Measurements from ENCODE around the gene LPCAT1.

LPCAT1 gene

DNA sequence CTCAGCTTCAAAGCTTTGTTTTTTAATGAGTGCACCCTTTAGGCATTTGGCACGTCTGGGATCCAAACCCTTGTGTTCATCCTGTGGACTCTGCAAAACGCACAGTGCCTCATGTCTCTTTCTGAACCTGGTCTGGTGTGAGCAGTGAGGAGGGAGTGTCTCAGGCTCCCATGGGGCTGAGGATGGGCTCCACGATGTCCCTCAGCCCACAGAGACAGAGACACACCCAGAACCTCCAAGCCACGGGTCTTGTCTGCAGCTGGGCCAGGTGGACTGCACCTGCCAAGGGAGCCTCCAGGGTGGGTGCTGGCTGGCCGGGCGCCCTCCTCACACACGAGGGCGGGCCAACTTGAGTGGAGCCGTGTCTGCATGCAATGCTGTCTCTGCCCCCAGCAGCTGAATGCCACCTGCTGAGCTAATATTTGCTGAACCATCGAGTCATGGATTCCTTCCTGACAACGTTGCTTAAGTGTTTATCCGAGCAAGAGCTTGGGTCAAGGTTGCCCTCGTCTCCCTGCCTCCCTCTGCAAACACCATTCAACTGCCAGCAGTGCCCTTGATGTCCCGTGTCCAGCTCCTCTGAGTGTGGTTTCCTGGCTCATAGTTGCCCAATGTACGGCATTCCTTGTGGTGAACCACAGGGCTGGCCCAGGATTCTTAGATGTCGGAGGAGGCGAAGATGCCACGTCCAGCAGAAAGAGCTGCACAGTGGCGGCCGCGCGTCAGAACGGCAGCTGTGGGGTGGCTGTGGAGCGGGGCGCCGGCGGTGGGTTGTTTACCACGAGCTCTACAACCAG lies 31.4 kb upstream of the LPCAT1 start:
- DNase-seq = no peak

DNA sequence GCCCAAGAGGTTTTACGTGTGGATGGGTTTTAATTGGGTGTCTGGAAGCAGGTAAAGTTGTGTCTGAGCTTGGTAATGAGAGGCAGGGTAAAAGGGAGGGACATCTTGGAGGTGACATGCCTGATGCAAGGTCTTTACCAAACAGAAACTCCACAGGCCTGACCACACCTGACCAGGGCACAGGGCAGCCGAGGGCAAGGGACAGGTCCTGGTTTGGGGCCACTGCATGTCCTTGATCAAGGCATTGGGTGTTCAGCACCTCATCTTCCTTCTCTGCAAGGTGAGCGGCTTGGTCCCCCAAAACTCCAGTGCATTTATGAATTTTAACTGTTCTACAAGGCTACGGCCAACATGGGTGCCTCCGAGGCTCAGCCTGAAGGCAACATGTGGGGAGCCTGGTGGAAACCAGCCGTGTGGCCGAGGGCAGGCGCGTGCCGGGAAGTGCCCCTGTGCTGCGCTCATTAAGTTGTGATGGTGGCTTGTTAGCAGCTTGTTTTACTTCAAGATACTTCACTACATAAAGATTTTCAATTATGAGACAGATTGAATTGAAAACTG lies 30.7 kb upstream of the LPCAT1 start:
- DNase-seq = no peak

DNA sequence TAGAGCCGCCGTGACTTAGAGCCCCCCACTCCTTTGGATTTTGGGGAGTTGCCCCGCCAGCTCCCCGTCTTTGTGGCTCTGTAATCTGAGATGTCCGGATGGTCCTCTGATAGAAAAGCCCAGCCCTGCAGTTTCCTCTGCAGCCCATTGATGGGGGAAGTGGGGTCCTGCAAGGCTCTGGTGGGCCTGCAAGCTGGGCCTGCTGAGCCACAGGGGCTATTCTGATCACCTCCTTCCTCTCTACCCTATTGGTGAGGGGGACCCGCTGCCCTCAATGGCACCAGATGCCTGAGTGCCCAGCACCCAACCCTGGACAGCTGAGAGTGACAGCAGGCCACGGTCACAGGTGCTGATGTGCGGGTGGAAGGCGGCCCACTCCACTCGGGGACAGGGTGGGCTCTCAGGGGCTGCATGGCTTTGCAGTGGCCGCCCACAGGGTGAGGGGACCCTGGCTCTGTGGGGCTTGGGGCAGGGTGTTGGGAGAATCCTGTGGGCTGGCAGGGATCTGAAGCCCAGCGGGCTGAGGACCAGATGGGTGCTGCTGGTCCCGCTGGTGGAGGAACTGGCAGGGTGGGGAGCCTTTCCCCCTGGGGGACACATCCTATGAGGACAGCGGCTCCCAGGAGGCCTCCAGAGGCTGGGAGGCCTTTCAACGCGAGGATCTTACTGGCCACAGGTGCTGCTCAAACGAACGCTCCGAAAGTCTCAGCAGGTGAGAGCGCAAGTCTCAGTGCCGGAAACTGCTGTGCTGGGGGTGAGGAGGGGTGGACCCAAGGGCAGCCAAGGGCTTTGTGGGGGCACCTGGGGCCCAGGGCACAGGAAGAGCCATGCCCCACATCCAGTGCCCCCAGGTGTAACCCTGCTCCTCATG lies 30.0 kb upstream of the LPCAT1 start:
- no peak for DNase-seq

DNA sequence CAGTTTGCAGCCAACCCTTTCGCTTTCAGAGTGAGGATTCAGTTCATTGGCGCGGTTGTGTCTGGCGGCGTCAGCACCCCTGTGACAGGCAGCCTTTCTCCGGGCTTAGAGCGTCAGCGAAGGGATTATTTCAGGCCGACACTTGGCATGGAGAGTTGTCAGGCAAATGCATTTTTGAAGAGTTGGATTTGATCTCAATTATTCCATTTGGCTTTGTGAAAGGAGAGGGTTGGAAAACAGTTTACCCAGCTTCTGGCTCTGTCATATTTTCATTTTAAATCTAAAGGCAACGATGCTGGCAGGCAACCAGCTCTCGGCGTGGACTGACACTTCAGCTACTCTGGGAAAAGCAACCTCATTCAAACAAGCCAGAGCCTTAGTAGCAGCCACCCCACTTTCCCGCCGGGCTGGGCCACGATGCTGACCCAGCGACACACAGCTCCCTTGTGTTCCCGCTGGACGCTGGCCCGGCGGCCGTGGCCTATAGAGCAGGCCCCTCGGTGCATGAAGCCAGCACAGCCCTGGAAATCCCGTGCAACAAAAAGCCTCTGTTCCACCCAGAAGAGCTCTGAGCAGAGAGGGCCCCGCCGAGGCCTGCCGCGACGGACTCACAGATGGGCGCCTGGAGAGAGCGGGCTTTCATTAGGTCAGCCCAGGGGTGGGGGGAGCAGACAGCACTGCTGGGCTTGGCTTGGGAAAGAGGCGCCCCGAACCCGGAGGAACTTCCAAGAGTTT lies 28.9 kb upstream of the LPCAT1 start:
- DNase-seq = no peak

DNA sequence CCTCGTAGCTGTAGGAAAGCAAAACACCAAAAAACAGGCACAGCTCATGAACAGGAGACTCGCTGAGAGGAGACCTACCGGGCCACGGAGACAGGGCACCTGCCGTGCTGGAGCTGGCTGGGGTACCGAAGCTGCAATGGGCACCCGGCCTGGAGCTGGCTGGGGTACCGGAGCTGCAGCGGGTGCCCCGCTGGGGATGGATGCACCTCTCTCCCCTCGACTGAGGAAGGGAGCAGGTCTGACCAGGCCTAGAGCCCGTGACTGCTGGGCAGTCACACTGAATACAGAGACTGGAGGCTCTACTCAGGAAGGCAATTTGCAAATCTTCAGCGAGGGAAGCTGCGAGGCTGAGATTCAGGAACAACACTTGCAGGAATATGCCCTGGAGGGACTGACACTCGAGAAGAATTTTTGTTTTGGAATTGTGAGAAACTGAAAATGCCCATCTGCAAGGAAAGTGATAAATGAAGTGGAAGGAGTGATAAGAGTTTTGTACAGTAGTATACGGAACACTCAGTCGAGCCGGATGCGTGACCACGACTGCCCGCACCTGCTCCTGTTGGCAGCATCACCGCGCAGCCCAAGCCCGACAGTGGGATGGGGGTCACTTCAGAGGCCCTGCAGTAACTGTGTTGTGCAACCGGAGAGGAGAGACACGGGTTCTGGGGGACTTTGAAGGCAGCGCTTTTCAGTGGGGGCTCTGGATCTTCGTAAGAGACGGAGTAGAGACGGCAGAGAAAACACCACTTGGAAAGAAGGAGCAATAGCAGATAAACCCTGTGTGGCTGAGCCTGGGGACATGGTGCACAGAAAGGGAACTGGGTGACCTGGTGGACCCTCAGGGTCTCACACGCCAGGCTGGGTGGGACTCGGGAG lies 27.9 kb upstream of the LPCAT1 start:
- no peak for DNase-seq

DNA sequence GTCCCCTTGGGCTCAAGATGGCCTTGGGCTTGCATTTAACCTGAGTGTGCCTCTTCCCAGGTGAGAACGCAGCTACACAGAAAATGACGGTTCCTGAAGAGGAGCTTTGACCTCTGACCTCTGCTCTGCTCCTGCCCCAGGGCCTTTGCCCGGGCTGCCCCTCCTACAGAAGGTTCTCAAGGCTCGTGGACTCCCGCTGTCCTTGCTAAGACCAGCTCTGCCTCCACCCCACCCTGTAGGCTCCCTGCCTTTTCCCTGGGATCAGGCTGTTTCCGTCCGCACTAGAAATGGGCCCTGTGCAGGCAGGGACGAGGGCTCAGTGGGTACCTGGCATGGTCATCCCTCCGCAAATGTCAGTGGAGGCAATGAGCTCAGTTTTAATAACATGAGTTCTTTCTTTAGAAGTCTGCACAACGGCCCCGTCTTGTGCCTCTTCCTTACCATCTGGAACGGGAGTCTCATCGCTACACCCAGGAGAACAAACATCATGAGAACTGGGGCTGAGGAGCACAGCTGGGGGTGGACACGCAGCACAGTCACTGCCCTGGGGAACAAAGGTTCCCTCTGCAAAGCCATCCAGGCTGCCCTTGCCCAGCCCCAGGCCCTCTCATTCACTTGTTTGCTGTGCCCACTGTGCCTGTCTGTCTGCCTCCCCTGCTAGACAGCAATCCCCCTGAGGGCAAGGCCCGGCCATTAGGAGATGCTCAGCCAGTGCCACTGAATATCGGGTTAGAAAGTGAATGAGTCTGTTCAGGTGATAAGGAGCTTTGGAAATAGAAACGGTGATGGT lies 26.7 kb upstream of the LPCAT1 start:
- DNase-seq = no peak

DNA sequence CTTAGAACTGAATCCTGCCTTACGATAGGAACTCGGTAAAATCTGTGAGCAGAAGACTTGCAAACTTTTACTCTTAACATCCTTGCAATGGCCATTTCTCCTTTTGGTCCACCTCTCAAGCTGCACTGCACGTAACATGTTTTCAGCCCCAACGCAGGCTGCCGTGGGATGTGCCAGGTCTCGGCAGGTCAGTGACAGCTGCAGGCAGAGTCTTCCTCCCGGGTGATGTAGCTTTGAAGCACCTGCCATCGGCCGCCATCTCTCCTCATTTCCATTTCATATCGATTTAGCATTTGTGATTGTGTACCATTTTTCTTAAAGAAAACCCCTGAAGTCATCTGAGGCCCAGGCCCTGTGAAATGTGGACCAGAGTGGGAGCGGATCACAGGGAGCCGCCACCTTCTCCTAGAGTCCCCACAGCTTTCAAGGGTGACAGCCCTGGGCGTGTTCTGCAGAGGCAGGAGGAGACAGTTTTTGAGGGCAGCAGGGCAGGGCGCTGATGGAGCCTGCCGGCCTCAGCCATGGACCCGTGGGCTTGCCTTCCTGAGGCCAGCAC lies 25.8 kb upstream of the LPCAT1 start:
- DNase-seq = no peak

DNA sequence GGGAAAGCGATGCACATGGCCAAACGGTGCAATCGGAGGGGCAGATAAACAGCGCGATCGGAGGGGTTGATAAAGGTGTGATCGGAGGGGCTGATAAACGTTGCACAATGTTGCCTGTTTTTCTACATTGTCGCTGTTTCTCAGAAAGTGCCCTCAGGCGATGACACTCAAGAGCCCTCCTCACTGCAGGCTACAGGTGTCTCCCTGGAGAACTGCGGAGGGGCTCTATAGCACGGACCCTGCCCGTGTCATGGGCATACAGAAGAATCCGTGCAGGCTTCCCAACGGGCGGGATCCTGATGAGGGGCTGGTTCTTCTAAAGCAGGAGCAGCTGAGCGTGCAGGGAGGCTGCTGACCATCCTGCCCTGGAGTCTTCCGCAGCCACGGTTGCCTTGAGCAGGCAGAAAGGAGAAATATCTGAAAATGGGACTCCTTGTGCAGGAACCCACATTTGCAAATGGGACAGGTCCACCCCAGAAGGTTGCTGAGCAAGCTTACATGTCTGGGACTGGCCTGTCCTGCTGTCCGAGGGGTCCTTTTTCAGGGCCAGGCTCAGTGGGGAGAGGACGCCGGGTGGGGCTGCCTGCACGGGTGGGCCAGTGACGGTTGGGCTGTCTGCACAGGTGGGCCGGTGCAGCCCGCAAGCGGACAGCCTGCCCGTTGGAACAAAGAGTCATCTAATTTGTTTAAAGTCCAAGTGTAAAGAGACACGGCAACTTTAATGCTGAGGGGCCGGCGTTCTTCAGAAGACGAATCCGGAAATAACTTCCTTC lies 25.1 kb upstream of the LPCAT1 start:
- DNase-seq = no peak

DNA sequence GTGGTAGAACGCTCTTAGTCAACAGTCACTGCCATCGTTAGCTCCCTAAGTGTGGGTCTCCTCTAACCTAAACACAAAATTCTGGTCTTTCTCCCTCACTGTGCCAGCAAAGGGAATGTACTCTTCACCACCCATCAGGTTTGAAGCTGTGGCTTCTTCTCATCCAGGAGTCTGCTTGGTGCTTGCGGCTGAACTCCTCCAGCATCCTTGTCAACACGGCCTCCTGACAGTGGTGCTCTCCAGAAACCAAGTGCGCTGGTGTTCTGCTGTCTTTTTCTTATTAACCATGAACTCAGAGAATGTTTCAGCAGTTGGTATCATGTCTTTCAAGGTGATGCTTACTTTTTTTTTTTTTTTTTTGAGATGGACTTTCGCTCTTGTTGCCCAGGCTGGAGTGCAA lies 23.9 kb upstream of the LPCAT1 start:
- DNase-seq = no peak

DNA sequence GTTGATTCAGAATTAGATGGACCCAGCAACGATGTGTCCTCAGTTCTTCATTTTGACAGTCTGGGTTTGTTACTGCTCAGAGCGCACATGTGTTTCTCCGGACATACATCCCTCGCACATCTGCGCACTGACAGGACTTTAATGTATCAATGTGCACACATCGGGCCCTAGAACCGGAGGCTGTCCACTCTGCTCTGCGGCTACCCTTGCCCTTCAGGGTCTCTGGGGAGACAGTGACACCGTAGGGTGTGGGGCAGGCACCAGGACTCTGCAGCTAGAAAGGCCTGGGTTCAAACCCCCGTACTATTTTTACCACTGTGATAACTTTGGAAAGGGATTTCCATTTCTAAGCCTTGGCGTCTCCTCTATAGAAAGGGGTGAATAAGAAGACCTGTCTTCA lies 23.5 kb upstream of the LPCAT1 start:
- DNase-seq = no peak

DNA sequence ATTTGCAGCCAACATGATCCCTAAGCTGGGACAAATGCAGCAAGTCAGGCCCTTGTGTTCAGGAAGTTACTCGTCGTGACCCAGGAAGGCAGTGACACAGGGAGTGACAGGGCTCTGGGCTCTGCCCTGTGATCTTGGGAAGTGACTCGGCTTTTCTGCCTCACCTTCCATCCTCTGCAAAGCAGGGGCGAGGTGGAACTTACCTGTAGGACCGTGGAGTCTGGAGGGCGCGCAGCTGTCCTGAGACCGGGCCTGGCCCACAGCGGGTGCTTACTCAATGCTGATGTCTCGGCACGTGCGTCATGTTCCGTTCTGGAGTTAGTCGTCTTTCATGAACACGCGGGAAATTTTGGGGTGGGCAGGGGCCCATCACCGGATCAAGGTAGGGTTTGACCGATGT lies 22.8 kb upstream of the LPCAT1 start:
- DNase-seq = no peak

DNA sequence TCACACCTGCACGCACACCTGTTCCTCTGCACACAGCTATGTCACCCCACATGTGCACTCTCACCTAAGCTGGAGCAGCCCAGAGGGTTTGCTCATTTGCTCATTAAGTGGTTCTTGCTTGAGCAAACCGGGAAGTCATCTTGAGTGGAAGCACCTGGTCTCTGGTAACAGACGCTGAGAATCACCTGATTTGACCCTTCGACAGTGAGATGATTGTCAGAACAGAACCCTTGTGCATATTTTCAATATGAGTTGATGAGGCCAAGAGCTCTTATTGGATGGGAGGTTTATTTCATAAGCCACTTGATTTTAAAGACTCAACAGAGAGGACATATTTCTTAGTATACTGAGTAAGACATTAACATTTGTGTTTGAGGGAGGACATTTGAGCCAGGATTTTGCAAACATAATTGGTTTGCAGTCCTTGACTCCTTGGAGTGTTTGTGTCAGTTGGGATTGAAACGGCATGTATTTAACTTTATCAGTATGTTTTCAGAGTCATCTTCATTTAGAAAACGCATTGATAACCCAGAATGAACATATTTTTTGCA lies 22.1 kb upstream of the LPCAT1 start:
- no peak for DNase-seq

DNA sequence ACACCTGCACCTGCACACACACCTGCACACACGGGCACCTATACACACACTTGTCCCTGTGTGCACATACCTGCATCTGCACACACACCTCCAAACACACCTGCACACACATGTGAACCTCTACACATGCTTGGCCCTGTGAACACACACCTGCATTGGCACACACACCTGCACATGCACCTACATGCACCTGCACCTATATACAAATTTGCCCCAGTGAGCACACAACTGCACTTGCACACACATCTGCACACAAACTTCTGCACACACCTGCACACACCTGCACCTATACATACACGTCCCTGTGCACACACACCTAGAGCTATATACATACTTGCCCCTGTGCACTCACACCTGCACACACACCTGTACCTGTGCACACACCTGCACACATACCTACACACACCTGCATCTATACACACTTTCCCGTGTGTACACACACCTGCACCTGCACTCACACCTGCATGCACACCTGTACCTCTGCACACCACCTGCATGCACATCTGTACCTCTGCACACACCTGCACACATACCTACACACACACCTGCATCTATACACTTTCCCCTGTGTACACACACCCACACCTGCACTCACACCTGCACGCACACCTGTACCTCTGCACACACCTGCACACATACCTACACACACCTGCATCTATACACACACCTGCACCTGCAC lies 21.5 kb upstream of the LPCAT1 start:
- no peak for DNase-seq

DNA sequence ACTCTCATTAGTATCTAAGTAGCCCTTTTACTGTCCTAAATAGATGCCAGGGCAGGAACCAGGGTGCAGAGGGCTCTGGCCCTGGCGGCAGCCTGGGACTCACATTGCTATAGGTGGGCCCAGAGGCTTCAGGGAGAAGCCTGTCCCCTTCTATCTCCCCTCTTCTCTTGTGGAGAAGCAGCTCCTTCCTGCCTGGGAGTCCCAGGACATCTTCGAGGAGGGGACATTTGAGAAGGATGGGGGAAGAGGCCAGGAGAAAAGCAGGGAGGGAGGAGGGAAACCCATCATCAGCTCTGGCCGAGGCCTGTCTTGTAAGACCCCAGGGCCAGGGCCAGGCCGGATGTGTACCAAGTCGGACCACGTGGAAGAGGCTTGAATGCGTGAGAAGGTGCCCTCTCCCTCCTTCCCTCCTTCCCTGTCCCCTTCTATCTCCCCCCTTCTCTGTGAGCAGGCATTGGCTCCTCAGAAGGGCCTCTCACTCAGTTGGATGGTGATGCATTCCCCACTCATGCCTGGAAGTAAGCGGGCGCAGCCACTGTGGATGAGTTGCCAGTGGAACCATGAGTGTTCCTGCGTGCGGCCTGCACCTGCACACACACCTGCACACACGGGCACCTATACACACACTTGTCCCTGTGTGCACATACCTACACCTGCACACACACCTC lies 20.7 kb upstream of the LPCAT1 start:
- no peak for DNase-seq

DNA sequence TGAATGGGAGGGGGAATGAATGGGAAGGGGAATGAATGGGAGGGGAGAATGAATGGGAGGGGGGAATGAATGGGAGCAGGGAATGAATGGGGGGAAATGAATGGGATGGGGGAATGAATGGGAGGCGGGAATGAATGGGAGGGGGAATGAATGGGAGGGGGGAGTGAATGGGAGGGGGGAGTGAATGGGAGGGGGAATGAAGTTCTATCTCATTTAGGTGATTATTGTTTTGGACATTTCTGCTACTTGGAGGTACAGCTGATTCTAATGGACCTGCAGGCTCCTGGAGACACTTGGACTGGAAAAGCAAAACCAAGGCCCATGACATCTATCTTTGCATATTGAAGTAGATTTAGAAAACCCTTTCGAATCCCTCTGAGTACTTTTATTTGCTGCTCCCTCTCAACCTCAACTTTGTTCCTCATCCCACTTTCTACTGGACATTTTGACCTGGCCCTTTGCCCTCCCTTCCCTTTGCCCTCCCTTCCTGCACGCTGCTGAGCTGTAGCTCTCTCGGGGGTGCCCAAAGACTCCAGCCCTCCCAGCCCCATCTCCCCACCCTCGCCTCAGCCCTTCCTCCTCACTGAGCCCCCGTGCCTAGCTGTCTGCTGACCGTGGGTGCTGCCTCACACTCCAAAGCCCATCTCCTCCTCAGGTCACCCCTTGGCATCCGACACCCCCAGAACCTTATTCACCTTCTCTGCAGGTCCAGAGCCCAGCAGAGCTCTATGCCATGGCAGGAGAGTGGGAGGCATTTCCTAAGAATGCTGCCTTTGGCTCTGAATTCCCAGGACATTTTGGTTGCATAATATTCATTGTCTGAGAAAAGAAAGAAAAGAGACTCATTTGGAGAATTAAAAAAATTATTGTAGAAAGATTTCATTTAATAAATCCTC lies 19.9 kb upstream of the LPCAT1 start:
- no peak for DNase-seq

DNA sequence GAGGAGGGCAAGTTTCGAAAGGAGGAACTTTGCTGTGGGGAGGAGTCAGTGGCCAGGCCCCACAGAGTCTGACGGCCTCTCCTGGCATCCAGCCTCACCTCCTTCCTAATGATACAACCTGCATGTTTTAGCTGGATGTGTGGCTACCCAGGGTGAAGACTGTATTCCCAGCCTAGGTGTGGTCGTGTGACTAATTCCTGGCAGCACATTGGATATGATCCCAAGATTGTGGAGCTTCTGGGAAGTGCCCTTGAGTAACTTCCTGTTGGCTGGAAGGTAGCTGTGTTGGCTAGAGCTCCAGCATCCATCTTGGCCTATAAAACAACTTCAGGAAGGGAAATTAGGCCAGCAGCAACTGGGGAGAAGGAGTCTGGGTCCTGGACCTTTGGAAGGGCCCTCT lies 19.0 kb upstream of the LPCAT1 start:
- no peak for DNase-seq

DNA sequence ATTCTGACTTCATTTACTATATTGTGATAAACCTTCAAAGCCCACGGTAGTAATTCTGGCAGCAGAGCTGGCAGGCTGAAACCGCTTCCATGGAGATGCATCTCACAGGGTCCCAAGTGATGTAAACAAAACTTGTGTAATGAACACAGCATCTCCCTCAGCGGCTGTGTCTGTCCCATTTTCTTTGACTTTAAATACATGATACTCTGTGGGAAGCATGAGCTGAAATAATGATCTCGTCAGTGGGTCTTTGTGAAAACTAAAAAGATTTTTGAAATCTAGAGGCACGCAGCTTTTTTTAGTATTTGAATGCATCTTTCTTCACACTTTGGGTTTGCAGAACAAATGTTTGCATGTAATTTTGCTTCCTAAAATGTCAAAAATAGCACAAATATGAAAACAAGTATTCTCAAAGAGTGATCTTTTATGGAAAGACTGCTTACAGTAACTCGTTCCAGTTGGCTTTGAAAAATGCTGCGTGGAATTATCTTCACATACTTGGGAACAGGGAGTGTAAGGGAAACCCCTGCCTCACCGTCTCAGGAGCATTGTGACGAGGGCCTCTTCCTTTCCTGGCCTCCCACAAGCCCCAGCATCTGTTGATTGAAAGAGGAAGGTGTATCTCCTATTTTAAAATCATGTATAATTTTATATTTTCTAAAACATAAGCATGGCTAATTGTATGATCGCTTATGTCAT lies 18.1 kb upstream of the LPCAT1 start:
- no peak for DNase-seq

Data from NCI-H1048 (cell line).